ENCODE measurements around the gene ANGEL1. TPM values are rescaled to one million over a fixed set of nuclear protein-coding genes. Genes with fewer than 3 reads are reported as not detected.

The ANGEL1 gene
- total and polyA plus RNA-seq, 2 of the 13 experiments (the other 11 are each of a cell fraction or from before 2014, with no cell fraction given) = 14.3 to 20.1 TPM

- Histone ChIP-seq H4K20me1 (ENCODE audit: insufficient read depth, low read length) (peaks cover 4% of the 10 kb centered on the region; the same call in 1 of the 2 replicates), H3K9ac (ENCODE audit: insufficient read depth, low read depth, low read length) (no peak overlapping the region), H3K4me2 (ENCODE audit: low read depth, low read length) (no peak overlapping the region), H3K4me3 (replicated peaks in 1 of 3; ENCODE audit: insufficient read depth in 1 of 3, low read depth in 2 of 3, low read length in 3 of 3) (no peak overlapping the region), H2AFZ (ENCODE audit: low read length) (no peak overlapping the region), H3K79me2 (ENCODE audit: insufficient read depth, low read length) (no peaks in the 10 kb centered on the region), H3K27me3 (ENCODE audit: control insufficient read depth in 1 of 2, insufficient read depth in 2 of 2, low read length in 2 of 2) (no peaks in the 10 kb centered on the region), H3K27ac (ENCODE audit: extremely low read length, insufficient read depth, low read length) (no peak overlapping the region), H3K36me3 (replicated peaks in 1 of 2; ENCODE audit: control insufficient read depth in 1 of 2, insufficient read depth in 2 of 2, low read length in 2 of 2) (peaks cover 4 to 9% of the 10 kb centered on the region in 2 experiments; a peak in 3 of 5 replicates), H3K4me1 (ENCODE audit: insufficient read depth, low read length) (peaks cover 9% of the 10 kb centered on the region), H3K9me3 (ENCODE audit: low read length) (no peaks in the 10 kb centered on the region)
- ChIA-PET POLR2A (no interaction called here), CTCF (ENCODE audit: low intra/inter-chr PET ratio, low total read pairs) (no interaction called here)
- in situ Hi-C loops (cut with HindIII; ENCODE audit: extremely low pct_ligation_motif_present, low pct_unique_long_range_greater_than_20kb) (loop anchor here (5.0 kb wide), 1 partner anchor 69 kb away; no protein-coding TSS in a partner anchor), intact Hi-C loops (cut with micrococcal nuclease; ENCODE audit: unreplicated experiment) (no loop called here)
- ATAC-seq (no peak), DNase-seq (ENCODE audit: low spot score) (no peak), FAIRE-seq (no peak)
- WGBS (ENCODE audit: low lambda C conversion rate) = 100% methylated on average over 8 of the region's 11 CpGs
- no TSS peak for BruUV-seq (replicated peaks)
- TF ChIP-seq RNF219 (CRISPR knock-in tag; IDR thresholded peaks at IDR 0.05) (no peak), SAFB2 (CRISPR knock-in tag; IDR thresholded peaks at IDR 0.05; ENCODE audit: borderline replicate concordance, low read depth) (no peak), TSC22D2 (CRISPR knock-in tag; IDR thresholded peaks at IDR 0.05; ENCODE audit: borderline replicate concordance) (no peak), ZFAT (CRISPR knock-in tag; conservative IDR thresholded peaks at IDR 0.05) (no peak), ZZZ3 (CRISPR knock-in tag; IDR thresholded peaks at IDR 0.05; ENCODE audit: borderline replicate concordance) (no peak), FOXA1 (IDR thresholded peaks at IDR 0.05) (no peak), FOXA1 (CRISPR knock-in tag; IDR thresholded peaks at IDR 0.05) (no peak), PHF5A (CRISPR knock-in tag; IDR thresholded peaks at IDR 0.05; ENCODE audit: low read depth, unreplicated experiment) (no peak), HOXA9 (CRISPR knock-in tag; IDR thresholded peaks at IDR 0.05; ENCODE audit: borderline replicate concordance) (no peak), MED8 (CRISPR knock-in tag; IDR thresholded peaks at IDR 0.05; ENCODE audit: insufficient replicate concordance) (no peak), ZBTB4 (CRISPR knock-in tag; IDR thresholded peaks at IDR 0.05; ENCODE audit: borderline replicate concordance) (no peak), YEATS2 (CRISPR knock-in tag; IDR thresholded peaks at IDR 0.05; ENCODE audit: borderline replicate concordance) (no peak), ZNF709 (CRISPR knock-in tag; IDR thresholded peaks at IDR 0.05) (no peak), RFX1 (IDR thresholded peaks at IDR 0.05) (no peak), HINFP (CRISPR knock-in tag; IDR thresholded peaks at IDR 0.05; ENCODE audit: low read depth) (no peak), TFDP1 (CRISPR knock-in tag; IDR thresholded peaks at IDR 0.05; ENCODE audit: borderline replicate concordance) (no peak)
These were observed 31.6 kb downstream of the ANGEL1 start for GRCh38 chr14:76780875-76781647.

Measured in HepG2 (cell line).